Measurements from ENCODE around the gene PINLYP. TPM values are rescaled to one million over a fixed set of nuclear protein-coding genes. Genes with fewer than 3 reads are reported as not detected.

PINLYP gene
- total and polyA plus RNA-seq, 9 of the 15 experiments (the other 6 are each of a cell fraction or from before 2014, with no cell fraction given): 1.00 to 6.7 (median 2.2) TPM

GRCh38 chr19:43595999-43596841 is 20.6 kb downstream of the PINLYP start, which contains the start of the genes IRGQ and ZNF576 (continued):
- TF ChIP-seq MEIS2 (IDR thresholded peaks at IDR 0.05; ENCODE audit: partially characterized antibody): peak; percentile 99
- 0 out of 2 replicates have a peak, but pooled peaks have one; percentile 1 for TF ChIP-seq TFE3 (CRISPR knock-in tag; IDR thresholded peaks at IDR 0.05)
- TF ChIP-seq ZNF431 (CRISPR knock-in tag; IDR thresholded peaks at IDR 0.05): no peak
- no peak for TF ChIP-seq MCM5 (IDR thresholded peaks at IDR 0.05; ENCODE audit: low read depth)
- TF ChIP-seq, protein P1, sequence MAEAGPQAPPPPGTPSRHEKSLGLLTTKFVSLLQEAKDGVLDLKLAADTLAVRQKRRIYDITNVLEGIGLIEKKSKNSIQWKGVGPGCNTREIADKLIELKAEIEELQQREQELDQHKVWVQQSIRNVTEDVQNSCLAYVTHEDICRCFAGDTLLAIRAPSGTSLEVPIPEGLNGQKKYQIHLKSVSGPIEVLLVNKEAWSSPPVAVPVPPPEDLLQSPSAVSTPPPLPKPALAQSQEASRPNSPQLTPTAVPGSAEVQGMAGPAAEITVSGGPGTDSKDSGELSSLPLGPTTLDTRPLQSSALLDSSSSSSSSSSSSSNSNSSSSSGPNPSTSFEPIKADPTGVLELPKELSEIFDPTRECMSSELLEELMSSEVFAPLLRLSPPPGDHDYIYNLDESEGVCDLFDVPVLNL (CRISPR knock-in tag; IDR thresholded peaks at IDR 0.05; ENCODE audit: low read depth): 0 out of 2 replicates have a peak, but pooled peaks have one; percentile 23
- peak; percentile 42; the same call in 1 of the 2 replicates for TF ChIP-seq SMARCA4 (IDR thresholded peaks at IDR 0.05)
- TF ChIP-seq PRMT5 (CRISPR knock-in tag; IDR thresholded peaks at IDR 0.05): no peak
- no peak for TF ChIP-seq ZNF398 (CRISPR knock-in tag; IDR thresholded peaks at IDR 0.05)
- TF ChIP-seq CCAR2 (IDR thresholded peaks at IDR 0.05; ENCODE audit: low read depth, low read length): no peak
- TF ChIP-seq RFX5 (IDR thresholded peaks at IDR 0.05; ENCODE audit: low read depth, low read length): no peak
- TF ChIP-seq HIVEP1 (CRISPR knock-in tag; IDR thresholded peaks at IDR 0.05): peak; percentile 49; the same call in 1 of the 2 replicates
- TF ChIP-seq E4F1 (CRISPR knock-in tag; IDR thresholded peaks at IDR 0.05; ENCODE audit: borderline replicate concordance): no peak
- TF ChIP-seq PCBP1 (IDR thresholded peaks at IDR 0.05; ENCODE audit: low read depth, low read length, poor library complexity, severe bottlenecking): no peak
- no peak for TF ChIP-seq OTX1 (CRISPR knock-in tag; IDR thresholded peaks at IDR 0.05)
- TF ChIP-seq HDGF (IDR thresholded peaks at IDR 0.05): no peak
- TF ChIP-seq RBM15 (IDR thresholded peaks at IDR 0.05; ENCODE audit: insufficient read depth, low read length): no peak
- TF ChIP-seq POLR2H (tag; IDR thresholded peaks at IDR 0.05; ENCODE audit: low read depth): peak; percentile 19; the same call in 1 of the 2 replicates
- no peak for TF ChIP-seq ILK (tag; IDR thresholded peaks at IDR 0.05; ENCODE audit: borderline replicate concordance, low read depth)
- no peak for TF ChIP-seq ZKSCAN3 (CRISPR knock-in tag; IDR thresholded peaks at IDR 0.05)
- no peak for TF ChIP-seq U2AF2 (optimal IDR thresholded peaks at IDR 0.05; ENCODE audit: low read depth, low read length)
- no peak for TF ChIP-seq SREBF2 (CRISPR knock-in tag; IDR thresholded peaks at IDR 0.05)
- peak in 1 of 2 experiments; percentile 86; a peak in 2 of 4 replicates for TF ChIP-seq HDAC1 (IDR thresholded peaks at IDR 0.05)

Measured in K562 (cell line).